ENCODE measurements around the gene GOLGA3. TPM values are rescaled to one million over a fixed set of nuclear protein-coding genes. Genes with fewer than 3 reads are reported as not detected.
A peak's percentile ranks its signal among the peaks of the same experiment; 100 is the strongest.
"Not testable (repeated sequence)": the region's sequence is repeated elsewhere in the genome, so short reads cannot be mapped to it uniquely, and the experiment has no call there.

GOLGA3 gene
- total and polyA plus RNA-seq, 2 donors: 19.5 to 34.2 TPM

- Histone ChIP-seq H3K27me3 (ENCODE audit: control insufficient read depth in 2 of 2, insufficient read depth in 1 of 2, low read length in 1 of 2) (no peaks in the 10 kb centered on the region), H3K27ac (ENCODE audit: low read depth in 1 of 2, low read length in 1 of 2) (no peak overlapping the region), H3K4me1 (ENCODE audit: control insufficient read depth in 2 of 2, insufficient read depth in 2 of 2, low read length in 2 of 2) (peaks cover 16 to 26% of the 10 kb centered on the region in 2 donors), H3K9me3 (ENCODE audit: control insufficient read depth in 2 of 2, insufficient read depth in 1 of 2, low read length in 1 of 2) (peaks cover 0 to 9% of the 10 kb centered on the region in 2 donors), H3K36me3 (ENCODE audit: control insufficient read depth in 2 of 2, insufficient read depth in 2 of 2, low read length in 1 of 2) (peaks cover 34 to 51% of the 10 kb centered on the region in 2 donors), H3K4me3 (ENCODE audit: low read length in 2 of 2) (no peak overlapping the region)
- DNase-seq (ENCODE audit: low read depth in 6 of 9, low spot score in 9 of 9): no peak
- 98% methylated on average over 16 of the region's 16 CpGs for WGBS
Observed at GRCh38 chr12:132825861-132826260, 2.8 kb downstream of the GOLGA3 start.

- peaks cover 0 to 8% of the 10 kb centered on the region in 2 donors for H3K9me3 ChIP-seq (ENCODE audit: control insufficient read depth in 2 of 2, insufficient read depth in 1 of 2, low read length in 1 of 2)
- DNase-seq (ENCODE audit: low read depth in 6 of 9, low spot score in 9 of 9): no peak
- H3K4me1 ChIP-seq (ENCODE audit: control insufficient read depth in 2 of 2, insufficient read depth in 2 of 2, low read length in 2 of 2): peaks cover 15 to 26% of the 10 kb centered on the region in 2 donors
- H3K27me3 ChIP-seq (ENCODE audit: control insufficient read depth in 2 of 2, insufficient read depth in 1 of 2, low read length in 1 of 2): no peaks in the 10 kb centered on the region
- peaks cover 39 to 57% of the 10 kb centered on the region in 2 donors for H3K36me3 ChIP-seq (ENCODE audit: control insufficient read depth in 2 of 2, insufficient read depth in 2 of 2, low read length in 1 of 2)
- WGBS: 99% methylated on average over 18 of the region's 18 CpGs
- H3K4me3 ChIP-seq (ENCODE audit: low read length in 2 of 2): no peak overlapping the region
- H3K27ac ChIP-seq (ENCODE audit: low read depth in 1 of 2, low read length in 1 of 2): no peak overlapping the region
Observed at GRCh38 chr12:132825089-132825488, 3.6 kb downstream of the GOLGA3 start.

- Histone ChIP-seq H3K4me3 (ENCODE audit: low read length in 2 of 2) (no peak overlapping the region), H3K9me3 (ENCODE audit: control insufficient read depth in 2 of 2, insufficient read depth in 1 of 2, low read length in 1 of 2) (peaks cover 0 to under 1% of the 10 kb centered on the region in 2 donors), H3K36me3 (ENCODE audit: control insufficient read depth in 2 of 2, insufficient read depth in 2 of 2, low read length in 1 of 2) (peaks cover 47 to 67% of the 10 kb centered on the region in 2 donors), H3K27ac (ENCODE audit: low read depth in 1 of 2, low read length in 1 of 2) (no peak overlapping the region), H3K27me3 (ENCODE audit: control insufficient read depth in 2 of 2, insufficient read depth in 1 of 2, low read length in 1 of 2) (no peaks in the 10 kb centered on the region), H3K4me1 (ENCODE audit: control insufficient read depth in 2 of 2, insufficient read depth in 2 of 2, low read length in 2 of 2) (peaks cover 11 to 22% of the 10 kb centered on the region in 2 donors)
- WGBS: 96% methylated on average over 7 of the region's 7 CpGs
- DNase-seq (ENCODE audit: low read depth in 6 of 9, low spot score in 9 of 9): no peak
Observed at GRCh38 chr12:132824053-132824452, 4.6 kb downstream of the GOLGA3 start.

GRCh38 chr12:132818562-132818961, 10.1 kb downstream of the GOLGA3 start:
- WGBS: 96% methylated on average over 8 of the region's 8 CpGs

GRCh38 chr12:132814232-132814631, 14.4 kb downstream of the GOLGA3 start:
- Histone ChIP-seq H3K36me3 (ENCODE audit: control insufficient read depth in 2 of 2, insufficient read depth in 2 of 2, low read length in 1 of 2) (peaks cover 81 to 85% of the 10 kb centered on the region in 2 donors), H3K27me3 (ENCODE audit: control insufficient read depth in 2 of 2, insufficient read depth in 1 of 2, low read length in 1 of 2) (no peaks in the 10 kb centered on the region), H3K9me3 (ENCODE audit: control insufficient read depth in 2 of 2, insufficient read depth in 1 of 2, low read length in 1 of 2) (peaks cover 1 to 12% of the 10 kb centered on the region in 2 donors), H3K4me1 (ENCODE audit: control insufficient read depth in 2 of 2, insufficient read depth in 2 of 2, low read length in 2 of 2) (no peaks in the 10 kb centered on the region), H3K27ac (ENCODE audit: low read depth in 1 of 2, low read length in 1 of 2) (no peak overlapping the region), H3K4me3 (ENCODE audit: low read length in 2 of 2) (no peak overlapping the region)
- 99% methylated on average over 21 of the region's 21 CpGs for WGBS
- no peak for DNase-seq (ENCODE audit: low read depth in 6 of 9, low spot score in 9 of 9)

More at GRCh38 chr12:132818562-132818961, 10.1 kb downstream of the GOLGA3 start:
- DNase-seq (ENCODE audit: low read depth in 6 of 9, low spot score in 9 of 9): no peak
- H3K9me3 ChIP-seq (ENCODE audit: control insufficient read depth in 2 of 2, insufficient read depth in 1 of 2, low read length in 1 of 2): no peaks in the 10 kb centered on the region
- no peaks in the 10 kb centered on the region for H3K4me1 ChIP-seq (ENCODE audit: control insufficient read depth in 2 of 2, insufficient read depth in 2 of 2, low read length in 2 of 2)
- H3K36me3 ChIP-seq (ENCODE audit: control insufficient read depth in 2 of 2, insufficient read depth in 2 of 2, low read length in 1 of 2): peaks cover 66 to 72% of the 10 kb centered on the region in 2 donors
- no peak overlapping the region for H3K27ac ChIP-seq (ENCODE audit: low read depth in 1 of 2, low read length in 1 of 2)
- no peak overlapping the region for H3K4me3 ChIP-seq (ENCODE audit: low read length in 2 of 2)
- H3K27me3 ChIP-seq (ENCODE audit: control insufficient read depth in 2 of 2, insufficient read depth in 1 of 2, low read length in 1 of 2): no peaks in the 10 kb centered on the region

GRCh38 chr12:132813443-132813842, 15.2 kb downstream of the GOLGA3 start:
- no peaks in the 10 kb centered on the region for H3K4me1 ChIP-seq (ENCODE audit: control insufficient read depth in 2 of 2, insufficient read depth in 2 of 2, low read length in 2 of 2)
- over 99% methylated on average over 6 of the region's 6 CpGs for WGBS
- H3K36me3 ChIP-seq (ENCODE audit: control insufficient read depth in 2 of 2, insufficient read depth in 2 of 2, low read length in 1 of 2): peaks cover 77 to 83% of the 10 kb centered on the region in 2 donors
- H3K27ac ChIP-seq (ENCODE audit: low read depth in 1 of 2, low read length in 1 of 2): no peak overlapping the region
- H3K9me3 ChIP-seq (ENCODE audit: control insufficient read depth in 2 of 2, insufficient read depth in 1 of 2, low read length in 1 of 2): peaks cover 1 to 12% of the 10 kb centered on the region in 2 donors
- no peak overlapping the region for H3K4me3 ChIP-seq (ENCODE audit: low read length in 2 of 2)
- H3K27me3 ChIP-seq (ENCODE audit: control insufficient read depth in 2 of 2, insufficient read depth in 1 of 2, low read length in 1 of 2): no peaks in the 10 kb centered on the region
- DNase-seq (ENCODE audit: low read depth in 6 of 9, low spot score in 9 of 9): no peak

GRCh38 chr12:132812631-132813305, 15.9 kb downstream of the GOLGA3 start:
- Histone ChIP-seq H3K27me3 (ENCODE audit: control insufficient read depth in 2 of 2, insufficient read depth in 1 of 2, low read length in 1 of 2) (no peaks in the 10 kb centered on the region), H3K9me3 (ENCODE audit: control insufficient read depth in 2 of 2, insufficient read depth in 1 of 2, low read length in 1 of 2) (peaks cover 1 to 12% of the 10 kb centered on the region in 2 donors), H3K4me3 (ENCODE audit: low read length in 2 of 2) (no peak overlapping the region), H3K36me3 (ENCODE audit: control insufficient read depth in 2 of 2, insufficient read depth in 2 of 2, low read length in 1 of 2) (peaks cover 78 to 83% of the 10 kb centered on the region in 2 donors), H3K27ac (ENCODE audit: low read depth in 1 of 2, low read length in 1 of 2) (no peak overlapping the region), H3K4me1 (ENCODE audit: control insufficient read depth in 2 of 2, insufficient read depth in 2 of 2, low read length in 2 of 2) (no peaks in the 10 kb centered on the region)
- DNase-seq (ENCODE audit: low read depth in 6 of 9, low spot score in 9 of 9): no peak
- 94% methylated on average over 8 of the region's 8 CpGs for WGBS

GRCh38 chr12:132809391-132809790, 19.3 kb downstream of the GOLGA3 start:
- H3K4me1 ChIP-seq (ENCODE audit: control insufficient read depth in 2 of 2, insufficient read depth in 2 of 2, low read length in 2 of 2); H3K27ac ChIP-seq (ENCODE audit: low read depth in 1 of 2, low read length in 1 of 2); H3K4me3 ChIP-seq (ENCODE audit: low read length in 2 of 2); DNase-seq (ENCODE audit: low read depth in 6 of 9, low spot score in 9 of 9); H3K27me3 ChIP-seq (ENCODE audit: control insufficient read depth in 2 of 2, insufficient read depth in 1 of 2, low read length in 1 of 2): not testable (repeated sequence)
- 89% methylated on average over 13 of the region's 13 CpGs for WGBS
- Histone ChIP-seq H3K36me3 (ENCODE audit: control insufficient read depth in 2 of 2, insufficient read depth in 2 of 2, low read length in 1 of 2) (peaks cover 79 to 85% of the 10 kb centered on the region in 2 donors), H3K9me3 (ENCODE audit: control insufficient read depth in 2 of 2, insufficient read depth in 1 of 2, low read length in 1 of 2) (peaks cover 2 to 12% of the 10 kb centered on the region in 2 donors)

GRCh38 chr12:132807295-132808092, 21.2 kb downstream of the GOLGA3 start:
- Histone ChIP-seq H3K36me3 (ENCODE audit: control insufficient read depth in 2 of 2, insufficient read depth in 2 of 2, low read length in 1 of 2) (peaks cover 81 to 86% of the 10 kb centered on the region in 2 donors), H3K27me3 (ENCODE audit: control insufficient read depth in 2 of 2, insufficient read depth in 1 of 2, low read length in 1 of 2) (no peaks in the 10 kb centered on the region), H3K9me3 (ENCODE audit: control insufficient read depth in 2 of 2, insufficient read depth in 1 of 2, low read length in 1 of 2) (peaks cover 3 to 12% of the 10 kb centered on the region in 2 donors), H3K4me1 (ENCODE audit: control insufficient read depth in 2 of 2, insufficient read depth in 2 of 2, low read length in 2 of 2) (peaks cover 3 to 6% of the 10 kb centered on the region in 2 donors), H3K4me3 (ENCODE audit: low read length in 2 of 2) (no peak overlapping the region), H3K27ac (ENCODE audit: low read depth in 1 of 2, low read length in 1 of 2) (no peak overlapping the region)
- 94% methylated on average over 25 of the region's 25 CpGs for WGBS
- peak in 1 of 9 donors; percentile 10 for DNase-seq (ENCODE audit: low read depth in 6 of 9, low spot score in 9 of 9)

Measured in thymus (tissue), 11 donors.